ENCODE measurements around the gene NR1D1.

NR1D1 gene

GRCh38 chr17:40075201-40075941 lies 25.0 kb downstream of the NR1D1 start:
- TF ChIP-seq REST (IDR thresholded peaks at IDR 0.05; ENCODE audit: insufficient read depth in 1 of 2, low read depth in 2 of 2, low read length in 2 of 2) (no peak), TAF1 (IDR thresholded peaks at IDR 0.05; ENCODE audit: borderline replicate concordance, insufficient read depth, low read length) (no peak), FOXP2 (optimal IDR thresholded peaks at IDR 0.05; ENCODE audit: borderline replicate concordance, extremely low read depth, extremely low read length, insufficient read depth) (peak; percentile 57), POLR2AphosphoS5 (IDR thresholded peaks at IDR 0.05; ENCODE audit: low read depth, low read length) (no peak), SIN3A (IDR thresholded peaks at IDR 0.05; ENCODE audit: borderline replicate concordance, insufficient read depth, low read length) (no peak)

- TF ChIP-seq SIN3A (IDR thresholded peaks at IDR 0.05; ENCODE audit: borderline replicate concordance, insufficient read depth, low read length) (no peak), REST (IDR thresholded peaks at IDR 0.05; ENCODE audit: insufficient read depth in 1 of 2, low read depth in 2 of 2, low read length in 2 of 2) (no peak), TAF1 (IDR thresholded peaks at IDR 0.05; ENCODE audit: borderline replicate concordance, insufficient read depth, low read length) (no peak), POLR2AphosphoS5 (IDR thresholded peaks at IDR 0.05; ENCODE audit: low read depth, low read length) (no peak), FOXP2 (optimal IDR thresholded peaks at IDR 0.05; ENCODE audit: borderline replicate concordance, extremely low read depth, extremely low read length, insufficient read depth) (no peak)
Observed at GRCh38 chr17:40074871-40075200, 25.6 kb downstream of the NR1D1 start.

GRCh38 chr17:40074175-40074512 lies 26.2 kb downstream of the NR1D1 start:
- TF ChIP-seq POLR2AphosphoS5 (IDR thresholded peaks at IDR 0.05; ENCODE audit: low read depth, low read length) (no peak), REST (IDR thresholded peaks at IDR 0.05; ENCODE audit: insufficient read depth in 1 of 2, low read depth in 2 of 2, low read length in 2 of 2) (no peak), SIN3A (IDR thresholded peaks at IDR 0.05; ENCODE audit: borderline replicate concordance, insufficient read depth, low read length) (no peak), TAF1 (IDR thresholded peaks at IDR 0.05; ENCODE audit: borderline replicate concordance, insufficient read depth, low read length) (no peak), FOXP2 (optimal IDR thresholded peaks at IDR 0.05; ENCODE audit: borderline replicate concordance, extremely low read depth, extremely low read length, insufficient read depth) (no peak)

- TF ChIP-seq REST (IDR thresholded peaks at IDR 0.05; ENCODE audit: insufficient read depth in 1 of 2, low read depth in 2 of 2, low read length in 2 of 2) (no peak), TAF1 (IDR thresholded peaks at IDR 0.05; ENCODE audit: borderline replicate concordance, insufficient read depth, low read length) (no peak), POLR2AphosphoS5 (IDR thresholded peaks at IDR 0.05; ENCODE audit: low read depth, low read length) (no peak), FOXP2 (optimal IDR thresholded peaks at IDR 0.05; ENCODE audit: borderline replicate concordance, extremely low read depth, extremely low read length, insufficient read depth) (no peak), SIN3A (IDR thresholded peaks at IDR 0.05; ENCODE audit: borderline replicate concordance, insufficient read depth, low read length) (no peak)
Observed at GRCh38 chr17:40073454-40074174, 26.8 kb downstream of the NR1D1 start.

Data from PFSK-1 (cell line).